CD4-positive, alpha-beta T cell treated with Interleukin-4 for 1 hour (primary cell): ENCODE measurements around the gene USP5.

Experiments used
- DNase-seq, 2 donors: peaks; one replicate each; pipeline ENCODE4 v3.0.0-alpha.2; 2020 to 2022

USP5 gene, protein sequence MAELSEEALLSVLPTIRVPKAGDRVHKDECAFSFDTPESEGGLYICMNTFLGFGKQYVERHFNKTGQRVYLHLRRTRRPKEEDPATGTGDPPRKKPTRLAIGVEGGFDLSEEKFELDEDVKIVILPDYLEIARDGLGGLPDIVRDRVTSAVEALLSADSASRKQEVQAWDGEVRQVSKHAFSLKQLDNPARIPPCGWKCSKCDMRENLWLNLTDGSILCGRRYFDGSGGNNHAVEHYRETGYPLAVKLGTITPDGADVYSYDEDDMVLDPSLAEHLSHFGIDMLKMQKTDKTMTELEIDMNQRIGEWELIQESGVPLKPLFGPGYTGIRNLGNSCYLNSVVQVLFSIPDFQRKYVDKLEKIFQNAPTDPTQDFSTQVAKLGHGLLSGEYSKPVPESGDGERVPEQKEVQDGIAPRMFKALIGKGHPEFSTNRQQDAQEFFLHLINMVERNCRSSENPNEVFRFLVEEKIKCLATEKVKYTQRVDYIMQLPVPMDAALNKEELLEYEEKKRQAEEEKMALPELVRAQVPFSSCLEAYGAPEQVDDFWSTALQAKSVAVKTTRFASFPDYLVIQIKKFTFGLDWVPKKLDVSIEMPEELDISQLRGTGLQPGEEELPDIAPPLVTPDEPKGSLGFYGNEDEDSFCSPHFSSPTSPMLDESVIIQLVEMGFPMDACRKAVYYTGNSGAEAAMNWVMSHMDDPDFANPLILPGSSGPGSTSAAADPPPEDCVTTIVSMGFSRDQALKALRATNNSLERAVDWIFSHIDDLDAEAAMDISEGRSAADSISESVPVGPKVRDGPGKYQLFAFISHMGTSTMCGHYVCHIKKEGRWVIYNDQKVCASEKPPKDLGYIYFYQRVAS

DNA sequence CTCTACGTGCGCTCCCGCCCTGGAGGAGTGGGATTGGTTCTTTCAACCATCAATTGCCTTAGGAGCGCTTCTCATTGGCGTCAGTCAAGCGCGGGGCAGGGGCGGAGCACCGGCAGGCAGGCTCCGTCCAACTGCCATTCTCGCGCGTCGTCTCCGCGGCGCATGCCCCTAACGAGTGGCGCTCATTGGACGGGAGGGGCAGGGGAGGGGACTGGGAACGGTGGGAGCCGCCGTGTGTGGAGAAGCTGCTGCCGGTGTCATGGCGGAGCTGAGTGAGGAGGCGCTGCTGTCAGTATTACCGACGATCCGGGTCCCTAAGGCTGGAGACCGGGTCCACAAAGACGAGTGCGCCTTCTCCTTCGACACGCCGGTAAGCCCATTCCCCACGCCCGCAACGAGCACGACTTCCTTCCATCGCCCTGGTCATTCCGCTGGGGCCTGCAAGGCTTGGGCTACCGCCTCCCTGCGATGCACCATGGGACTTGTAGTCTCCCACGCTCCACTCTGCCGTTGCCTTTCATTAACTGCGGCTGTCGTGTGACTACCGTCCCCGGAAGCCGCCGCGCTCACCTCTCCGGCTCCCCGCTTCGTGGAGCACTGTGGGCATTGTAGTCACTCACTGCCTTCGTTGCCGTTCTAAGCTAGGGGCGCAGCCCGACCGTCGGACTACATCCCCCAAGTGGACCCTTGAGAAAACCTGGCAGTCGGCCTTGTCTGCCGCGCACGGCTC is at the start of gene USP5:
USP5 (plus strand) TSS at position 230 of the 730 bp plus-strand sequence; CDS start at position 260, 30 bp downstream.
- DNase-seq, result peak; percentile 99

DNA sequence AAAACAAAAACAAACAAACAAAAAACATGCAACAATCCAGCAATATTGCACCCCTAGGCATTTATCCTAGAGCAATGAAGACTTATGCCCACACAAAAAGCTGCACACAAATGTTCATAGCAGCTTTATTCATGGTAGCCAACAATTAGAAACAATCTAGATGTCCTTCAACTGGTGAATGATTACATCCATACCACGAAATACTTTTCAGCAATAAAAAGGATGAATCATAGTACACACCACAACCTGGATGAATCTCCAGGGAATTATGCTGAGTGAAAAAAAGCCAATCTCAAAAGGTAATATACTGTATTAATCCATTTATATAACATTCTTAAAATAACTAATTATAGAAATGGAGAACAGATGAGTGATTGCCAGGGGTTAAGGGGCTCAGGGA is 44.8 kb upstream of the USP5 start:
- DNase-seq, result no peak

DNA sequence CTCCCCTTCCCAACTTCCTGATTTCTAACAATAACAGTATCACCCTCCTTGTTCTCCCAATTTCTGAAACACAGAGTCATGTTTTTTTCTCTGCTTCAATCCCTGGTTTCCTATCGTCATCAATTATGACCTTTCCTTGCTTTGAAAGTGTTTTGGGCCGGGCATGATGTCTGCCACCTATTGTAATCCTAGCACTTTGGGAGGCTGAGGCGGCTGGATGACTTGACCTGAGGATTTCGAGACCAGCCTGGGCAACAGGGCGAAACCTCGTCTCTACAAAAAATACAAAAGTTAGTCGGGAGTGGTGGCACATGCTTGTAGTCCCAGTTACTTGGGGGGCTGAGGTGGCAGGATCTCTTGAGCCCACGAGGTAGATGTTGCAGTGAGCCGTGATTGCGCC is 42.9 kb upstream of the USP5 start:
- DNase-seq, result no peak

DNA sequence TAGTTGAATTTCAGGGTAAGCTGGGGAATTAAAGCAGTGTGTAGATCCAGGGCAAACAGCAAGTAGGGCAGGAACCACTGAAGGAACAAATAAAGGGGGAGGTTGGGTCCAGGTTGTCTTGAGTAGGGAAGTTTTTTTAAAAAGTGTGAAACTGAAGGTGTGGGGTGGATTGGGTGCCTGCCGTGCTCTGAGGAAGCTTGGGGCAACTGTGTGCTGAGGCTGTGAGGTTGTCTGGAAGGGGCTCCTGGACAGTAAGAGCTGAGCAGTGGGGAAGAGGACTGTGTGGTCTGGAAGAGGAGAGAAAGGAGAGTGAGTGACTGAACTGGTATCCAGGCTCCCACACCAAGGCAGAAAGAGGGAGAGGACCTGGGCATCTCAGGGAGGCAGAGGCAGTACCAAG is 41.2 kb upstream of the USP5 start:
- DNase-seq, result no peak

DNA sequence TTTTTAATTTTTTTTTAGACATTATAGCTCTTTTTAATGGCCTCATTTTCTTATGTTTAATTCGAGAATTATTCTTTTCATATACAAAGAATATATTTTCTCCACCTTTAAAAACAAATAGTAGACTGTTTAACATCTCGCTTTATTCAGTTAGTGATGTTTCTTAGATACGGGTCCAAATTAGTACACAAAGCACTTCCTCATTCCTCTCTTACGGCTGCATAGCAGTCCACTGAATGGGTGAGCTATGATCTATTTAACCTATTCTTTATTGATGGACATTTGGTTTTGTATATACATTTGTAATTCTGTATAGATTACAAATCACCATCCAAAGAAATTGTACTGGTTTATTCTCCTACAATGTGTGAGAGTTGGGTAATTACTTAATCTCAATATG is 38.6 kb upstream of the USP5 start:
- no peak for DNase-seq

DNA sequence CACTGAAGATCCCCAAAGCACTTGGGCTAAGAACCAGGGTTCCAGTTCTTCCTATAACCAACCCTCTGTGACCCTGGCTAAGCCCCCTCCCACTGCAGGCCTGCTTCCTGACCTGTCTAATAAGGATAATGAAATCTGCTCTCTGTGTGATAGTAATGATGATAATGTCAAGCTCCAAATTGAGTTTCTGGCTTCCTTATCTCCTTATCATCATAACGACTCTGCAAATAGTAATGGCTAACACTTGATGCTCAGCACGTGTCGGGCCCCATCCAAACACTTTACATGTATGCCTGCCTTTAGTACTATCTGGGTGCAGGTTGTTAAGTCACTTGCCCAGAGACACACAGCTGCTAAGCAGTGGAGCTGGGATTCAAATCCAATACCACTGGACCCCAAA is 35.4 kb upstream of the USP5 start:
- DNase-seq, result no peak

DNA sequence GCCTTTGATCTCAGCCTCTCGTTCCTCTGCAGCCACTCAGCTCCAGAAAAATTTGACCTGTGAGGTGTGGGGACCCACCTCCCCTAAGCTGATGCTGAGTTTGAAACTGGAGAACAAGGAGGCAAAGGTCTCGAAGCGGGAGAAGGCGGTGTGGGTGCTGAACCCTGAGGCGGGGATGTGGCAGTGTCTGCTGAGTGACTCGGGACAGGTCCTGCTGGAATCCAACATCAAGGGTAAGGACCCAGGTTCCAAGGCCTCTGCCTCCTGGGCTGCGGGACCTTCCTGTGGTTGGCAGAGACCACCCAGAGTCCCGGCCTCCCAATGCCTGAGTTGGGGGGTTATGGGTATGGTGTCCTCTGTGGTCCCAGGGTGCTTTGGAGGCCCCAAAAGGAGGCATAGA is 34.9 kb upstream of the USP5 start:
- no peak for DNase-seq

DNA sequence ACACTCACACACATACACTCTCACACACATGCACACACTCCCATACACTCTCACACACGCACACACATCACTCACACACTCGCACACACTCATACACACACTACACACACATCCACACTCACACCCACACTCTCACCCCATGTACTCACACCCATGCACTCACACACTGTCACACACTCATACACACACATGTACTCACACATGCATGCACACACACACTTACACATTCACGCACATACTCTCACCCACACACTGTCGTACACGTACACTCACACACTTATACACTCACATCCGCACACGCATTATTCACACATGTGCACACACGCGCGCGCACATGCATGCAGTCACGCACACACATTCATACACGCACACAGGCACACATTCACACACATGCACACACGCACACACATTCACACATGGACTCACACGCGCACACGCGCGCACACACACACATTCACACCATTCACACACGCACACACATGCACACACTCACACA is 34.2 kb upstream of the USP5 start:
- DNase-seq, result no peak

DNA sequence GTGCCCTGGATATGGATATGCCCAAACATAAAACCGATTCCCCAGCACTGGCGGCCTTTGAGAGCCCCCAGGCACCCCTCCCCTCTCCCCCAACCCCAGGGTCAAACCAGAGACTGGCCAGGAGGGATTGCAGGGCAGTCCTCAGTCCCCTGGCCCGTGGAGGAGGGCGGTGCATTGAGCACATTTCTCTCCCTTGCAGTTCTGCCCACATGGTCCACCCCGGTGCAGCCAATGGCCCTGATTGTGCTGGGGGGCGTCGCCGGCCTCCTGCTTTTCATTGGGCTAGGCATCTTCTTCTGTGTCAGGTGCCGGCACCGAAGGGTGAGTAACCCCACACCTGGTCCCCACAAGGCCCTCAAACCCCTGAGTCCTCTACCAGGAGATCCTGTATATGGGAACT is 33.7 kb upstream of the USP5 start:
- no peak for DNase-seq

DNA sequence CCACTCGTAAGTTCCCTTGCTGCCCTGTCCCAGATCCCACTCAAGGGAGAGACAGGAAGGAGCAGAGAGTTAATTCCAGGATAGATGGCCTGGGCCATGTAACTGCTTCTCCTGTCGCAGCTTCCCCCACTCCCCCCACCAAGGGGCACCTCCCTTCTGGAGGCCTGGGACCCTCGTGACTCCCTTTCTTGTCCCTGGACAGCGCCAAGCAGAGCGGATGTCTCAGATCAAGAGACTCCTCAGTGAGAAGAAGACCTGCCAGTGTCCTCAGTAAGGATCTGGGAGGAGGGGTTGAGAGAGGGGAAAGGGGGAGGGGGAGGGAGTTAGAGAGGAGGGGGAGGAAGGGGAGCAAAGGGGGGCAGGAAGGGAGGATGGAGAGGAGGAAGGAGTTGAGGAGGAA is 33.3 kb upstream of the USP5 start:
- DNase-seq, result no peak

DNA sequence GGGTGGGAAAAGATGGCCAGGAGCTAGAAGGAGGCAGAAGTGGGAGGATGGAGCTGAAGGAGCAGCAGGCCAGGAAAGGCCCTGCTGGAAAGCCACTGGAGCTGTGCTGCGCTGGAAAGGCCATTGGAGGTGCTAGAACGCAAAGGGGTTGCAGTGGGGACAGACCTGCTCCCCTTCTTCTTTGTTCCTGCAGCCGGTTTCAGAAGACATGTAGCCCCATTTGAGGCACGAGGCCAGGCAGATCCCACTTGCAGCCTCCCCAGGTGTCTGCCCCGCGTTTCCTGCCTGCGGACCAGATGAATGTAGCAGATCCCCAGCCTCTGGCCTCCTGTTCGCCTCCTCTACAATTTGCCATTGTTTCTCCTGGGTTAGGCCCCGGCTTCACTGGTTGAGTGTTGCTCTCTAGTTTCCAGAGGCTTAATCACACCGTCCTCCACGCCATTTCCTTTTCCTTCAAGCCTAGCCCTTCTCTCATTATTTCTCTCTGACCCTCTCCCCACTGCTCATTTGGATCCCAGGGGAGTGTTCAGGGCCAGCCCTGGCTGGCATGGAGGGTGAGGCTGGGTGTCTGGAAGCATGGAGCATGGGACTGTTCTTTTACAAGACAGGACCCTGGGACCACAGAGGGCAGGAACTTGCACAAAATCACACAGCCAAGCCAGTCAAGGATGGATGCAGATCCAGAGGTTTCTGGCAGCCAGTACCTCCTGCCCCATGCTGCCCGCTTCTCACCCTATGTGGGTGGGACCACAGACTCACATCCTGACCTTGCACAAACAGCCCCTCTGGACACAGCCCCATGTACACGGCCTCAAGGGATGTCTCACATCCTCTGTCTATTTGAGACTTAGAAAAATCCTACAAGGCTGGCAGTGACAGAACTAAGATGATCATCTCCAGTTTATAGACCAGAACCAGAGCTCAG is 32.6 kb upstream of the USP5 start:
- no peak for DNase-seq

DNA sequence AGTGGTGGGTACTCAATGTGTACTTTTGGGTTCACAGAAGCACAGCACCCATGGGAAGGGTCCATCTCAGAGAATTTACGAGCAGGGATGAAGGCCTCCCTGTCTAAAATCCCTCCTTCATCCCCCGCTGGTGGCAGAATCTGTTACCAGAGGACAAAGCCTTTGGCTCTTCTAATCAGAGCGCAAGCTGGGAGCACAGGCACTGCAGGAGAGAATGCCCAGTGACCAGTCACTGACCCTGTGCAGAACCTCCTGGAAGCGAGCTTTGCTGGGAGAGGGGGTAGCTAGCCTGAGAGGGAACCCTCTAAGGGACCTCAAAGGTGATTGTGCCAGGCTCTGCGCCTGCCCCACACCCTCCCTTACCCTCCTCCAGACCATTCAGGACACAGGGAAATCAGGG is 31.8 kb upstream of the USP5 start:
- no peak for DNase-seq

DNA sequence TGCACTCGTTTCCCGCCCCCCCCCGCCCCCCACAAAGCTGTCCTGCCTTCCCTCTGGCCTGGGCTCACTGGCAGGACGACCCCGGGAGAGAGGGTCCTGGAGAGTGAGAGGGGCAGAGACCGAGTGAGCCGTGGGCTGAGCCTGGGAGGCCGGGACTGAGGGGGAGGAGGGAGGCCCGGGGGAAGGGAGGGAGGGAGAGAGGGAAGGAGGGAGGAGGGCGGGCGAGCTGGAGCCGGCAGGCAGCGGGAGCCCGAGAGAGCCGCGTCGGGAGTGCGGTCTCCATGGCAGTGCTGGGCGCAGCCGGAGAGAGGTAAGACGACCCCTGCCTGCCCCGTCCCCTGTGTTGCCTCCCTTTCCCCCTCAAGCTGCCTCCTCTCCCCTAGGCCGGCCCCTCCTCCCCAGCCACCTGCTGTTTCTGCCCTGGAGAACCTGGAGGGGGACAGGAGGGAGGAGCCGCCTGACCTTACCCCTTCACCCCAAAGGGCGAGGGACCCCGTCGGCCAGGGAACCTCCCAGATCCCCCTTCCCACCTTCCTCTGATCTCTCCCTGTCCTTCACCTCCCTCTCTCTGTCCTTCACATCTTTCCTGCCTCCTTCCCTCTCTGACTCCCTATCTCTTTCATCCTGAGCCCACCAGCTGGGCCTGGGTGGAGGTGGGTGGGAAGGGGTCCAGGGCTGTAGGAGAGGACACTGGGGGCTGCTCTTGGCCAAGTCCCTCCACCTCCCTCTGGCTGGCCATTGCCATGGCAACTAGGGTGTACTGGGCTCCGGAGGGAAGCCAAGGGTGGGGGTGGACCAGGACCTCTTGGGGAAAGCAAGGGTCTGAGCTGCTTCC is 30.1 kb upstream of the USP5 start, which contains the start of gene GPR162:
GPR162 (plus strand) TSS at position 231 of the 835 bp plus-strand sequence. CDS start 2,078 bp downstream, outside the sequence.
- DNase-seq, result no peak

DNA sequence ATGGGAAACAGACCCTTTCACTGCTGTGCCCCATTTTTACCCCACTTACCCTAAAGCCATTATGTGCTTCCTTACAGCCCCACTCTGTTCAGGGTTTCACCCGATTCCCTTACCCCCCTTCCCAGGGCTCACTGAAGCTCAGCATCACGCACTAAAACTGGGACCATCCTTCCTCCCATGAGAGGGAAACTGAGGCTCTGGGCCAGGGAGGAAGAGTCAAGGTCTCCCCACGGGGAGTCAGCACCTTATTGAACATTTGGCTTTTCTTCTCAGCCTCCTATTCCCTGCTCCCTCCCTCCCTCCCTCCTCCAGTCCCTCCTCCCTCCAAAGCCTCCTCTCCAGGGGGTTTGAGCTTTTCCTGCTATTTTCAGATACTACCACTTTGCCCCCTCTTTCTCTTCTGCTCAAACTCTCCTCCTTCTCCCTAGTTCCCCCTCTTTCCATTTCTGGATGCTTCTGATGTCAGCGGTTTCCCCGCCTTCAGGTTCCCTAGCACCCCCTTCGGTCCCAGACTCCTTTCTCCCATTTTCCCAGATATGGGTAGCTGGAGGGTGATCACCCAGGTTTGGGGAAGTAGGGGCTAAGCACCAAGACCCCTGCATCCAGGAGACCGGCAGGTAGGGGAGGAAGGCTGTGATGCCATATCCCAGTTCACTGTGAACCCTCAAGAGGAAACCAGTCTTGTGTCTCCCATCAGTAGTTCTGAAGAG is 29.4 kb upstream of the USP5 start:
- no peak for DNase-seq

DNA sequence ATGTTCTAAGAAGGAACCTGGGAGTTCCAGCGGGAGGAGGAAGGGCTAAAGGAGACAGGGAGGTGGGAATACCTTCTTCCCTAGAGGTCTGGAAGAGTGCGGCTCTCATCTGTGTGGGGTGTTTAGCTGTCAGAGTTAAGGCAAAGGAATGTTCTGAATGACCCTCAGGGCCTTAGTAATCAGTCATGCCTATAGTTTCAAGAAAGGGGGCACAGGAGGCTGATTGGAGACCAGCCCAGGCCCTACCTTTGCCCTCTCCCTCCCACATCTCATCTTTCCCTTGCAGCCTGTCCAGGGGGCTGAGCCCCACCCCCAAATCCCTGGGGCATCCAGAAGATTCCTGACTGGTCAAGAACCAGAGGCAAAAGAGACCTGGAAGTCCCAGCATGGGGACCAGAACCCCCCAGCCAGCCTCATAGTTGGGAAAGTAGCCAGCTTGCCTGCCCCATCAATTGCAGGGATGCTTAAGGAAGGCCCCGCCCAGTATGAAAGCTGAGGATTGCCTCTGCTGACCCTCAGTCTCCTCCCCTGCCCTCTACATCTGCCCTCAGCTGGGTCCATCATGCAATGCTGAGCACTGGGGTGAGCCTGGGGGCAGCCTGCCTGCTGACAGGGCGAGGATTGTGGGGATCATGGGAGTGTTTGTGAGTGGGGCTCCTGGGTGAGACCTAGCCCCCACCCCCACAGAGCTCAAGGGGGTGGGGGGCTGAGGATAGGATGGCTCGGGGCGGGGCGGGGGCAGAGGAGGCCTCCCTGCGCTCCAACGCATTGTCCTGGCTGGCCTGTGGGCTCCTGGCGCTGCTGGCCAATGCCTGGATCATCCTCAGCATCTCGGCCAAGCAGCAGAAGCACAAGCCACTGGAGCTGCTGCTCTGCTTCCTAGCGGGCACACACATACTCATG is 28.5 kb upstream of the USP5 start:
- DNase-seq, result no peak

DNA sequence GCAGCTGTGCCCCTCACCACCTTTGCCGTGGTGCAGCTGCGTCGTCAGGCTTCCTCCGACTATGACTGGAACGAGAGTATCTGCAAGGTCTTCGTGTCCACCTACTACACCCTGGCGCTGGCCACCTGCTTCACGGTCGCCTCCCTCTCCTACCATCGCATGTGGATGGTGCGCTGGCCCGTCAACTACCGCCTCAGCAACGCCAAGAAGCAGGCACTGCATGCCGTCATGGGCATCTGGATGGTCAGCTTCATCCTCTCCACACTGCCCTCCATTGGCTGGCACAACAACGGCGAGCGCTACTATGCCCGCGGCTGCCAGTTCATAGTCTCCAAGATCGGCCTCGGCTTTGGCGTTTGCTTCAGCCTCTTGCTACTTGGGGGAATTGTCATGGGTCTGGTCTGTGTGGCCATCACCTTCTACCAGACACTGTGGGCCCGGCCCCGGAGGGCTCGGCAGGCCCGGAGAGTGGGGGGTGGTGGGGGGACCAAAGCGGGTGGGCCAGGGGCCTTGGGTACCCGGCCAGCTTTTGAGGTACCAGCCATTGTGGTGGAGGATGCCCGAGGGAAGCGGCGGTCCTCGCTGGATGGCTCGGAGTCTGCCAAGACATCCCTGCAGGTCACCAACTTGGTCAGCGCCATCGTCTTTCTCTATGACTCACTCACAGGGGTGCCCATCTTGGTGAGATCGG is 27.7 kb upstream of the USP5 start:
- DNase-seq, result no peak

DNA sequence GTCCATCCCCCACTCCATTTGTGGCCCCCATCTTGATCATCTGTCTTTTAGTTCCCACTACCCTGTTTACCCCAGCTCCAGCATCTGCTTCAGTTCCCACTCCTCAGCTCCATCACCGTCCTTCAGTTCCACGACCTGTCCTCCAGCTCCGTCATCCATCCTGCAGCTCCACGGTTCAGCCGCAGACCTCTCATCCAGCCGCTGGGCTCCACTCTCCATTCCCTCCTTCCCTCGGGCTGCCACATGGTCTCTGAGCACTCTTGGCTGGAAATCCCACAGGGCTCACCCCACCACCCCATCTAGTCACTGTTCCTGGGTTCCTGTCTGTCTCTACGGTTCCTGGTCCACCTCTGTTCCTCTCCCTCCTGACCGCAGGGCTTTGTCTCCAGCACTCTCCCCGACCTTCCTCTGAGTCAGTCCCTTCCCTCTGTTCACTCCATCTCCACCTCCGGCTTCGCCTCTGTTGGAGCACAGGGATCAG is 27.0 kb upstream of the USP5 start:
- DNase-seq, result no peak

DNA sequence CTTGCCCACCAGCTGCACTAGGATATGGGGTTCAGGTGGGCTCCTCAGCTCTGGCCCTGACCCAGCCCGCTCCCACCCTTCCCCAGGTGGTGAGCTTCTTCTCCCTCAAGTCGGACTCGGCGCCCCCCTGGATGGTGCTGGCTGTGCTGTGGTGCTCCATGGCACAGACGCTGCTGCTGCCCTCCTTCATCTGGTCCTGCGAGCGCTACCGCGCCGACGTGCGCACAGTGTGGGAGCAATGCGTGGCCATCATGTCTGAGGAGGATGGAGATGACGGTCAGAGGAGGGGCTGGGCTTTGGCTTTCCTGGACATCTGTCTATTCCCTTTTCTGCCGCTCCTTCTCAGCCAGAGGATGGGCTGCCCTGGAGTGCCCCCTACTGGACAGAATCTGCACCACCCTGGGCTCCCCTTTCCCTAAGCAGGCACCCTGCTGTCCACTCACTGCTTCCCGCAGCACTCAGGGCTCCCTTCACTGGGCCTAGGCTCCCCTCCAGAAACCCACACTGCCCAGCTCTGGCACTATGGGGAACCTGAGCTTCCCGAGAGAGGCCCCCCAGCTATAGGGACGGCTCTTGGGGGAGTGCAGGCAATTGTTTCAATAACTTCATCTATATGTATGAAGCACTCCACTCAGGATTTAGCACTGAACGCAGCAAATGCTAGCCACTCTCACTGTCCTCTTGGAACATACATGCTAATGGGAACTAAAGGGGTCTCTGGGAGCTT is 26.4 kb upstream of the USP5 start:
- peak; percentile 77 to 81 for DNase-seq
